ENCODE results near the gene G3BP2.

DNA sequence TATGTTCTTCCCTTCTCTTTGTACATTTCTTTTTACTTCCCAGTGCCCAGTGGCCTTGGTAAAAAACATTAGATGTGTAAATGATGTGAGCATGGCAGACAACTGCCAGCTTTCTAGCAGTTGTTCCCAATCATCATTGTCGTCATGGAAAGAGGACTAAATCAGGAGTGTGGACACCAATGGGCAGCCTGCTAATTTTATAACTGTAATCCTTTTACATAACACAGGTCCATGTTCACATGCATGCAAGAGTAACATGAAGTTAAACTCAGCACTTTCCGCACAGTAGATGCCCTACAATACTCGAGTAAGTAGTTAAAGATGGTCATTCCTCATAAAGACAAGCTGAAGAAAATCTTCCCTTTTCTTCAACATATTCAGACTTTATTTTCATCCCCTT, 23.4 kb upstream of the G3BP2 start:
- TF ChIP-seq, protein P1, sequence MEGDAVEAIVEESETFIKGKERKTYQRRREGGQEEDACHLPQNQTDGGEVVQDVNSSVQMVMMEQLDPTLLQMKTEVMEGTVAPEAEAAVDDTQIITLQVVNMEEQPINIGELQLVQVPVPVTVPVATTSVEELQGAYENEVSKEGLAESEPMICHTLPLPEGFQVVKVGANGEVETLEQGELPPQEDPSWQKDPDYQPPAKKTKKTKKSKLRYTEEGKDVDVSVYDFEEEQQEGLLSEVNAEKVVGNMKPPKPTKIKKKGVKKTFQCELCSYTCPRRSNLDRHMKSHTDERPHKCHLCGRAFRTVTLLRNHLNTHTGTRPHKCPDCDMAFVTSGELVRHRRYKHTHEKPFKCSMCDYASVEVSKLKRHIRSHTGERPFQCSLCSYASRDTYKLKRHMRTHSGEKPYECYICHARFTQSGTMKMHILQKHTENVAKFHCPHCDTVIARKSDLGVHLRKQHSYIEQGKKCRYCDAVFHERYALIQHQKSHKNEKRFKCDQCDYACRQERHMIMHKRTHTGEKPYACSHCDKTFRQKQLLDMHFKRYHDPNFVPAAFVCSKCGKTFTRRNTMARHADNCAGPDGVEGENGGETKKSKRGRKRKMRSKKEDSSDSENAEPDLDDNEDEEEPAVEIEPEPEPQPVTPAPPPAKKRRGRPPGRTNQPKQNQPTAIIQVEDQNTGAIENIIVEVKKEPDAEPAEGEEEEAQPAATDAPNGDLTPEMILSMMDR (IDR thresholded peaks at IDR 0.05; ENCODE audit: low read depth, low read length) = no peak
- TF ChIP-seq MAX (IDR thresholded peaks at IDR 0.05; ENCODE audit: low read depth, low read length) = no peak
- no peak for TF ChIP-seq POLR2A (IDR thresholded peaks at IDR 0.05; ENCODE audit: extremely low read depth, insufficient read length)
- TF ChIP-seq MYC (IDR thresholded peaks at IDR 0.05; ENCODE audit: low read depth, low read length) = no peak
